Mesenchymal stem cell (in vitro differentiated cells and primary cell): Measurements from ENCODE around the gene SH2D4B.
A peak's percentile ranks its signal among the peaks of the same experiment; 100 is the strongest.

Experiments
- DNase-seq: peaks from one replicate; pipeline ENCODE4 v3.0.0-alpha.2; 2013
- H2AFZ ChIP-seq: one replicate; pipeline ENCODE4 v1.6.1; 2013; ENCODE audit warnings: low read depth, mild to moderate bottlenecking, control low read depth, inconsistent platforms, low read length, moderate library complexity
- H2AK5ac ChIP-seq: 2 replicates; pipeline ENCODE4 v1.6.1; 2013; ENCODE audit warnings: low read length, moderate library complexity, mild to moderate bottlenecking, inconsistent platforms; ENCODE audit not compliant: severe bottlenecking
- H2BK120ac ChIP-seq: one replicate; pipeline ENCODE4 v1.6.1; 2013; ENCODE audit warnings: low read depth, mild to moderate bottlenecking, inconsistent platforms, low read length, moderate library complexity
- H2BK12ac ChIP-seq, 2 experiments: one replicate each; pipeline ENCODE4 v1.6.1; 2013; ENCODE audit warnings: inconsistent platforms in 2 of 2, low read length in 2 of 2, mild to moderate bottlenecking in 2 of 2, moderate library complexity in 2 of 2, control low read depth in 1 of 2
- H2BK15ac ChIP-seq: one replicate; pipeline ENCODE4 v1.6.1; 2013; ENCODE audit warnings: mild to moderate bottlenecking, low read depth, inconsistent platforms; ENCODE audit not compliant: poor library complexity, severe bottlenecking
- H2BK5ac ChIP-seq: 2 replicates; pipeline ENCODE4 v1.6.1; 2013; ENCODE audit warnings: low read depth, mild to moderate bottlenecking, low read length, control low read depth, inconsistent platforms; ENCODE audit not compliant: poor library complexity, severe bottlenecking
- H3K14ac ChIP-seq, 2 experiments: one replicate each; pipeline ENCODE4 v1.6.1; 2013; ENCODE audit warnings: inconsistent platforms in 2 of 2, low read length in 2 of 2, control low read depth in 1 of 2, mild to moderate bottlenecking in 1 of 2, moderate library complexity in 1 of 2
- H3K18ac ChIP-seq, 2 experiments: one replicate each; pipeline ENCODE4 v1.6.1; 2013; ENCODE audit warnings: inconsistent platforms in 2 of 2, low read length in 2 of 2, control low read depth in 1 of 2, low read depth in 1 of 2, mild to moderate bottlenecking in 1 of 2
- H3K23ac ChIP-seq, 2 experiments: one replicate each; pipeline ENCODE4 v1.6.1; 2013; ENCODE audit warnings: inconsistent platforms in 2 of 2, low read length in 2 of 2, mild to moderate bottlenecking in 2 of 2, moderate library complexity in 2 of 2, control low read depth in 1 of 2
- H3K27ac ChIP-seq: 2 replicates; pipeline ENCODE4 v1.5.1; 2013; ENCODE audit warnings: mild to moderate bottlenecking, moderate library complexity, low read length, control low read depth, inconsistent platforms; ENCODE audit not compliant: poor library complexity, severe bottlenecking
- H3K27me3 ChIP-seq, 2 experiments: 2 replicates each; pipeline versions ENCODE4 v1.6.1 to v1.7.0; 2013; ENCODE audit warnings: low read length in 2 of 2, mild to moderate bottlenecking in 2 of 2, moderate library complexity in 2 of 2, control low read depth in 1 of 2, inconsistent platforms in 1 of 2; ENCODE audit not compliant: control insufficient read depth in 1 of 2, insufficient read depth in 1 of 2
- H3K36me3 ChIP-seq, 2 experiments: 2 replicates each; pipeline versions ENCODE4 v1.6.1 to v1.7.0; 2013; ENCODE audit warnings: low read length in 2 of 2, control low read depth in 1 of 2, inconsistent platforms in 1 of 2, low read depth in 1 of 2, mild to moderate bottlenecking in 1 of 2; ENCODE audit not compliant: insufficient read depth in 2 of 2, control insufficient read depth in 1 of 2
- H3K4ac ChIP-seq, 2 experiments: one replicate each; pipeline ENCODE4 v1.6.1; 2013; ENCODE audit warnings: inconsistent platforms in 2 of 2, low read length in 2 of 2, mild to moderate bottlenecking in 2 of 2, moderate library complexity in 2 of 2, control low read depth in 1 of 2, low read depth in 1 of 2
- H3K4me1 ChIP-seq: 2 replicates; pipeline ENCODE4 v1.6.1; 2013; ENCODE audit warnings: low read depth, low read length, control low read depth; ENCODE audit not compliant: control insufficient read depth, insufficient read depth
- H3K4me2 ChIP-seq: 2 replicates; pipeline ENCODE4 v1.6.1; 2013; ENCODE audit warnings: low read length, mild to moderate bottlenecking, inconsistent platforms; ENCODE audit not compliant: poor library complexity, severe bottlenecking
- H3K4me3 ChIP-seq, 2 experiments: 2 replicates each; pipeline versions ENCODE4 v1.5.1 to v1.7.0; 2013; ENCODE audit warnings: low read length in 2 of 2, mild to moderate bottlenecking in 2 of 2, control low read depth in 1 of 2, low read depth in 1 of 2; ENCODE audit not compliant: insufficient read depth in 1 of 2
- H3K79me1 ChIP-seq: replicated peaks from 2 replicates; pipeline ENCODE4 v1.6.1; 2013; ENCODE audit warnings: mild to moderate bottlenecking, control low read depth, low read length, inconsistent platforms; ENCODE audit not compliant: poor library complexity, severe bottlenecking
- H3K9ac ChIP-seq: 2 replicates; pipeline ENCODE4 v1.7.0; 2013; ENCODE audit warnings: mild to moderate bottlenecking, low read length, moderate library complexity
- H3K9me3 ChIP-seq: 2 replicates; pipeline ENCODE4 v1.7.0; 2013; ENCODE audit warnings: mild to moderate bottlenecking, low read length; ENCODE audit not compliant: control insufficient read depth
- H4K8ac ChIP-seq: one replicate; pipeline ENCODE4 v1.6.1; 2013; ENCODE audit warnings: inconsistent platforms, mild to moderate bottlenecking, low read length, moderate library complexity
- H4K91ac ChIP-seq: one replicate; pipeline ENCODE4 v1.6.1; 2013; ENCODE audit warnings: mild to moderate bottlenecking, low read length, inconsistent platforms
- WGBS: methylation state at CpG from one replicate; pipeline ENCODE4 v1.1.7; 2013; ENCODE audit warnings: mixed read lengths; 5-methylcytosine and 5-hydroxymethylcytosine counted together

SH2D4B gene

DNA sequence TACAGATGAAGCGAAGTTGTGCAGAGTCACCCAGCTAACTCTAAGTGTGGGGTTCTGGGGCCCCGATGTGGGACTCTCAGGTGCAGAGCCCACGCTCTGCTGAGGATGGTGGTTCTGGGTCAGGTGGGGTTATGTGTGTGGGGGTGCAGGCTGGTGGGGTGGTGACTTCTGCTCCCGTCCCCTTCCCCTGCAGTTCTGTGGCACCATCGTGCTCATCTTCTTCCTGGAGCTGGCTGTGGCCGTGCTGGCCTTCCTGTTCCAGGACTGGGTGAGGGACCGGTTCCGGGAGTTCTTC, 28.6 kb upstream of the SH2D4B start:
- peaks cover 50 to 66% of the 10 kb centered on the region in 2 experiments for H3K36me3 ChIP-seq
- no peak overlapping the region for H2BK15ac ChIP-seq
- H2BK12ac ChIP-seq = peak overlapping the region in 1 of 2 experiments; percentile 7
- H2AK5ac ChIP-seq = peak overlapping the region; percentile 66
- WGBS = 90% methylated on average over 7 of the region's 8 CpGs
- peak overlapping the region; percentile 90 for H3K27ac ChIP-seq
- DNase-seq = no peak
- no peak overlapping the region for H2AFZ ChIP-seq
- peak overlapping the region in 1 of 2 experiments; percentile 14 for H3K14ac ChIP-seq
- H2BK5ac ChIP-seq = peak overlapping the region; percentile 84
- peak overlapping the region; percentile 12 for H4K91ac ChIP-seq
- H3K4me1 ChIP-seq = peaks cover 59% of the 10 kb centered on the region
- peak overlapping the region; percentile 79 to 92 for H3K4ac ChIP-seq
- no peak overlapping the region for H3K4me3 ChIP-seq
- H3K9ac ChIP-seq = peak overlapping the region; percentile 3
- peak overlapping the region; percentile 0 for H3K4me2 ChIP-seq
- H2BK120ac ChIP-seq = peak overlapping the region; percentile 66
- peak overlapping the region; percentile 86 for H4K8ac ChIP-seq
- no peaks in the 10 kb centered on the region for H3K9me3 ChIP-seq
- no peak overlapping the region for H3K23ac ChIP-seq
- H3K18ac ChIP-seq = peak overlapping the region; percentile 23 to 54
- H3K27me3 ChIP-seq = no peaks in the 10 kb centered on the region
- peaks cover 7% of the 10 kb centered on the region for H3K79me1 ChIP-seq

DNA sequence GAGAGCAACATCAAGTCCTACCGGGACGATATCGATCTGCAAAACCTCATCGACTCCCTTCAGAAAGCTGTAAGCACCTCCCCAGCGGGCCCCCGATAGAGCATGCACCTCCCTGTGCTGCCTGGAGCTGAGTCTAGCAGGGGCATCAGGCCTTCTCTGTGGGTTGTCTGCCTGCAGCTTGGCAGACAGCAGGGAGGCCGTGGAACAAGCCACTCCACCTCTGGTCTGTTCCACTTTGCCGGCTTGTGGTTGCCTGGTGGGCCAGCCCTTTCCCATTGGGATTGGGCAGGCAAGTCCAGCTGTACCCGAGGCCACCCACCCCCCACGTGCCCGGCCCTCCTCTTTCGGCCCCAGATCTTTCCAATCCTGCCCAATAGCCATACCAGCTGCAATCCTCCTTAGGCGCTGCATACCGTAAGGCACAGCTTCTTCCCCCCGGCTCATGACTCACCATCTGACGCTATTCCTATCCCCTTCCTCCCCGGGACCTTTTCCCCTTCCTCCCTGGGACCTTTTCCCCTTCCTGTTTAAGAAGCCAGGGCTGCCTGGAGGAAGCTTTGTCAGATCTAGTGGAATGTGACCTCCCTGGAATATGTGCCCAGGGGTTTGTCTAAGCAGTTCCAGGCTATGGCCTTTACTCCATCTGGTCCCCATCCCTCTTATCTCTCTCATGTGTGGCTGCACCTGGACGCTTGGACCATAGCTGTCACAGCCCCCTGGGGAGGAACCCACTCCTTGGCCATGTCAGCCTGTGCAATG, 28.1 kb upstream of the SH2D4B start:
- peak overlapping the region; percentile 90 for H3K27ac ChIP-seq

DNA sequence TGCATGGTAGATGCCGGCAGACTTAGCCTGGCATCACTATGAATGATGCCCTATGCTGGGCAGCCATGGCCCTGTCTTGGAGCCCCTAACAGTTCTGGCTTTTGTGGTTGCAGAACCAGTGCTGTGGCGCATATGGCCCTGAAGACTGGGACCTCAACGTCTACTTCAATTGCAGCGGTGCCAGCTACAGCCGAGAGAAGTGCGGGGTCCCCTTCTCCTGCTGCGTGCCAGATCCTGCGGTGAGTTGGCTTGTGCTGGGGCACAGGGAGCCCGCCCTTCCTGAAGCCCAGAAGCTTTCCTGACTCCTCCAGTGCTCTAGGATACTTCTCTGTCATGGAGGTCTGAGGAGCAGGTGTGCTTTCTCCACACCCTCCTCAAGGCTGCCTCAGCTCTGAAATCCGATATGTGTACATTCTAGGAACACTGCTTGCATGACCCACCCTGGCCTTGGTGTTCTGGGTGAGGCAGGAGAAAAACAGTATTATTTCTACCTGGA, 25.6 kb upstream of the SH2D4B start:
- Histone ChIP-seq H2BK120ac (no peak overlapping the region), H3K4me3 (no peak overlapping the region), H4K8ac (no peak overlapping the region), H3K79me1 (peaks cover 22% of the 10 kb centered on the region), H3K4ac (no peak overlapping the region), H2AFZ (no peak overlapping the region), H3K18ac (no peak overlapping the region), H4K91ac (no peak overlapping the region), H2BK12ac (peak overlapping the region in 1 of 2 experiments; percentile 4), H3K9ac (no peak overlapping the region), H2AK5ac (peak overlapping the region; percentile 67), H3K14ac (no peak overlapping the region), H3K27me3 (no peaks in the 10 kb centered on the region), H2BK15ac (no peak overlapping the region), H3K4me1 (peaks cover 45% of the 10 kb centered on the region), H3K9me3 (no peaks in the 10 kb centered on the region), H2BK5ac (no peak overlapping the region), H3K4me2 (no peak overlapping the region), H3K23ac (no peak overlapping the region), H3K36me3 (peaks cover 67 to 86% of the 10 kb centered on the region in 2 experiments), H3K27ac (peak overlapping the region; percentile 90)
- no peak for DNase-seq
- 99% methylated on average over 9 of the region's 10 CpGs for WGBS

More for the DNA sequence above, 28.1 kb upstream of the SH2D4B start:
- Histone ChIP-seq H3K9ac (peak overlapping the region; percentile 14), H2BK15ac (no peak overlapping the region), H2BK5ac (peak overlapping the region; percentile 84), H3K23ac (peak overlapping the region in 1 of 2 experiments; percentile 92), H2AK5ac (peak overlapping the region; percentile 66), H3K27me3 (no peaks in the 10 kb centered on the region), H3K4me1 (peaks cover 54% of the 10 kb centered on the region), H3K4me3 (no peak overlapping the region), H3K4me2 (peak overlapping the region; percentile 0), H3K14ac (peak overlapping the region in 1 of 2 experiments; percentile 14), H3K9me3 (no peaks in the 10 kb centered on the region), H2BK120ac (peak overlapping the region; percentile 66), H3K36me3 (peaks cover 55 to 69% of the 10 kb centered on the region in 2 experiments), H4K91ac (peak overlapping the region; percentile 12), H4K8ac (peak overlapping the region; percentile 86), H3K79me1 (peaks cover 12% of the 10 kb centered on the region), H3K18ac (peak overlapping the region; percentile 40 to 54), H2BK12ac (peak overlapping the region; percentile 7 to 92), H3K4ac (peak overlapping the region; percentile 79 to 92), H2AFZ (no peak overlapping the region)
- WGBS = 33% methylated on average over 18 of the region's 18 CpGs
- peak; percentile 91 for DNase-seq

DNA sequence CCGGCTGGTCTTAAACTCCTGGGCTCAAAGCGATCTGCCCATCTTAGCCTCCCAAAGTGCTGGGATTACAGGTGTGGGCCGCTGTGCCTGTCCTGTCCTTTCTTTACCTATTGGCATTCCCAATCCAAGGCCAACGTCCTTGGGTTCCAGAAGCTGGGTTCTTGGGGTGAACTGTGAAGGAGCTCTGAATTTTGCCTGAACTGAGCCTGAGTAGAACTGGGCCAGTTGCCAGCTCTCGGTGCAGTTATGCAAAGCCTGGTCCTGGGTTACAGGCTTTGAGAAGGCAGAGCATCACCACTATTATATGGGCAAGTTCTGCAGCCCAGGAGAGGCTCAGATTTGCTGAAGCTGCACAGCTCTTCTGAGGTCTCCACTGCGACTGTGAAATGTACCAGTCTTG, 24.6 kb upstream of the SH2D4B start:
- 98% methylated on average over 6 of the region's 6 CpGs for WGBS

More for the DNA sequence above, 24.6 kb upstream of the SH2D4B start:
- no peak overlapping the region for H2BK12ac ChIP-seq
- H2AFZ ChIP-seq = no peak overlapping the region
- H2BK15ac ChIP-seq = no peak overlapping the region
- no peak overlapping the region for H4K91ac ChIP-seq
- H3K4me2 ChIP-seq = no peak overlapping the region
- no peak overlapping the region for H3K18ac ChIP-seq
- DNase-seq = no peak
- no peak overlapping the region for H3K4ac ChIP-seq
- no peaks in the 10 kb centered on the region for H3K9me3 ChIP-seq
- H2AK5ac ChIP-seq = no peak overlapping the region
- H2BK120ac ChIP-seq = no peak overlapping the region
- H3K23ac ChIP-seq = no peak overlapping the region
- H4K8ac ChIP-seq = no peak overlapping the region
- H3K27me3 ChIP-seq = no peaks in the 10 kb centered on the region
- H3K36me3 ChIP-seq = peaks cover 70 to 95% of the 10 kb centered on the region in 2 experiments
- H3K4me3 ChIP-seq = no peak overlapping the region
- no peak overlapping the region for H3K27ac ChIP-seq
- H2BK5ac ChIP-seq = no peak overlapping the region
- peaks cover 25% of the 10 kb centered on the region for H3K79me1 ChIP-seq
- H3K14ac ChIP-seq = no peak overlapping the region
- H3K9ac ChIP-seq = no peak overlapping the region
- peaks cover 48% of the 10 kb centered on the region for H3K4me1 ChIP-seq
